ENCODE data around the gene NDUFS2.

NDUFS2 gene

DNA sequence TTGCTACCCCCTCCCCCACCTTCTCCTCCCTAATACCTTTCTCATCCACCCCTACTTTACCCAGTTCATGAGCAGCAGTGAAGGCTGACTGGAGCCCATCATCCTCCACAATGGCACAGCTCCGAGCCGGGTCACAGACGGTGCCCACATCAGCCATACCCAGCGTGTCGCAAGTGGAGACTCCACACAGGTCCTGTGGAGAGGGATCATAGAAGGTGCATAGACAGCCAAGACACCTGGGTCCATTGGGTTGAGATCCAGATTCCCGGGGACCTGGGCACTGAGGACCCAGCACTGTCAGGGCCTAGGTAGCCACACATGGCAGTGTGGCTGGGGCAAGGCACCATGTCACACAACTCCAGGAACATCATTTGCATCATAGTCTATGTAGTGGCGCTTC, 6.1 kb upstream of the NDUFS2 start:
- no peak for DNase-seq (ENCODE audit: low read depth)

DNA sequence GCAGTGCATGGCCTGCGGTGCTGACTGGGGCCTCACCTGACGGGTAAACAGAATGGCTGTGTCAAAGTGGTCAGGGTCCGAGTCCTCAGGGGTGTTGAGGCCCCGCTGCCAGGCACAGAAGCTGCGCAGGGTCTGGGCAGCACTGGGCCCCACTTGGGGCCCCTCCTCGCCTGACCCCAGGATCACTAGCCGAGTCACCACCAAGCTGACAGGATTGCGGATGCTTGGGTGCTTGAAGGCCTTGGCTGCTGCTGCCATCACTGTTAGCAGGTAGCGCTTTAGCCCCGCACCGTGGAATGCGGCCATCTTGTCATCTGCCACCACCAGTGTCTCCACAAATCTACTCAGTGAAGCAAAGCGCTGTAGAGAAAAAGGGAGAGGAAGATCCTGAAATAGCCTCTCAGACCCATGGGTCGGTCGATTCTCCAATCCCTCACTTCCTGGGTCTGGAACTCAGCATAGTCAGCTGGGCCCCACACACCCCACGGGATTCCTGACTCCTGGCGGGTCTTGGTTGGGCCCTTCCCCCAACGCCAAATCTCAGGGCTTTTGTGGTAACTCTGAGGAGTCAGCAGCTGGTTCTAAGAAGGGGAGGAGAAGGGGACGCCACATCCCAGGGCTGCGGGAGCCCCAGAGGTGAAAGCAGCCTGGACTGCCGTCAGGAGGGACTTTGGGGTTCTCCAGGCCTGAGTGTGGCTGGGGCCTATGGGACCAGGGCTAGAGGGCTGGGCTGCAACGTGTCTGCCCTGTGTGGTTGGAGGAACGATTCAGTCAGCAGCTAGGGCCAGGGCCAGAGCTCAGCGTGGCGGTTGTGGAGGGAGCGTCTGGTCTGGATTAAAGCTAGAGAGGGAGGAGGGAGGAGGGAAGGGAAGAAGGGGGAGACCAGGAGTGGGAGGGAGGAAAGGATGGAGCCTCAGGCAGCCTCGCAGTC, 5.4 kb upstream of the NDUFS2 start:
- DNase-seq (ENCODE audit: low read depth), result no peak

DNA sequence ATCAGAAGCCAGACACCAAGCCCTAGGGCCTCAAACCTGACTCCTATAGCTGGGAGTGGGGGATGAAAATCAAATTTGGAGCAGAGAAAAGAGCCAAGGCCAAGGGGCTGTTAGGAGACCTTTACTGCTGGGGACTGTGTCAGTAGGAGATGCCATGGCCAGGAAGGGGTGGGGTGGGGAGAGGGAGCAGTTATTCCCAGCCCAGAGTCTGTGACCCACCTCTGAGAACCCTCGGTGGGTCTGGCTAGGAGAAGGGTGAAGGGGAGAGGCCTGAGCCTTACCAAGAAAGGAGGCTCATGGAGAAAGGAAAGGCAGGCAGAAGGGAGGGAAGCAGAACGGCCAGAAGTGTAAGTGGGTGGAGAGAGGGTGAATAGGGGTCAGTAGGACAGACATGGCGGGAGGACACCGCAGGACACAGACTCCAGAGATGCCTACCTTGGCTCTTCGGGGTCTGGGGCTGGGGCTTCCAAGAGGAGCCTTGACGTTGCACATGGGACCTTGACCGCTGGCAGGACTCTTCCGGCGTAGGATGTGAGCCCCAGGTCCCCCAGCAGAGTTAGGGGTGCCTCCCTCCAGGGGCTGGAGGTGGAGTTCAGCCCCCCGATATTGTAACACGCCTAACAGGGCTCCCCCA, 4.5 kb upstream of the NDUFS2 start:
- no peak for DNase-seq (ENCODE audit: low read depth)

DNA sequence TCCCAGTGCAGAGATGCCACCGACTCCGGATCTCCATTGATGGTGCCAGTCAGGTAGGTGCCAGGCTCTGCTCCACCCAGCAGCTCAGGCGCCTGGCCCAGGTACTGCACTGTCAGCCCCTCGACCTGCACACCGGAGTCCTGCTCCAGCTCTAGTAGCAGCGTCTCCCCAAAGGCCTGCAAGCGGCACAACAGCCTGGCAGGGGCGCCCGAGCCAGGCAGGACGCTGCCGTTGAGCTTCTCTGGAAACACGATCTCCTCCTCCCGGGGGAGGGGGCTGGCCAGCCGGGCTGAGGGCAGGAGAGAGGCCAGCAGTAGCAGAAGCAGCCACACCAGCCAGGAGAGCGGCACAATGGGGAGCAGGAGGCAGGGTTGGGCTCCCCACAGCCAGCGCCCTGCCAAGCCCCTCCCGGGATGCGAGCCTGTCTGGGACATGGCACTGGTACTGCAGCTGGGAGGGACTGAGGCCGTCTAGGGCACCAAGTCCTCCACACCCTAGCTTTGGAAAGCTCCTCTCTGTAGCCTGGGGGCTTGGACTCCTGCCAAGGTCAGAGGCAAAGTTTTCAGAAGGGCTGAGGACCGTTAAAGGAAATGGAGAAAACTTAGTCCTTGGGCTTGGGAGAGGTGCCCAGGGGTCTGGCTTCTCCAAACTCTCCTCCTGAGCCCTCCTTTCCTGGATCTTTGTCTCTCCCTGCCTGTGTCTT, 3.8 kb upstream of the NDUFS2 start:
- DNase-seq (ENCODE audit: low read depth), result no peak

DNA sequence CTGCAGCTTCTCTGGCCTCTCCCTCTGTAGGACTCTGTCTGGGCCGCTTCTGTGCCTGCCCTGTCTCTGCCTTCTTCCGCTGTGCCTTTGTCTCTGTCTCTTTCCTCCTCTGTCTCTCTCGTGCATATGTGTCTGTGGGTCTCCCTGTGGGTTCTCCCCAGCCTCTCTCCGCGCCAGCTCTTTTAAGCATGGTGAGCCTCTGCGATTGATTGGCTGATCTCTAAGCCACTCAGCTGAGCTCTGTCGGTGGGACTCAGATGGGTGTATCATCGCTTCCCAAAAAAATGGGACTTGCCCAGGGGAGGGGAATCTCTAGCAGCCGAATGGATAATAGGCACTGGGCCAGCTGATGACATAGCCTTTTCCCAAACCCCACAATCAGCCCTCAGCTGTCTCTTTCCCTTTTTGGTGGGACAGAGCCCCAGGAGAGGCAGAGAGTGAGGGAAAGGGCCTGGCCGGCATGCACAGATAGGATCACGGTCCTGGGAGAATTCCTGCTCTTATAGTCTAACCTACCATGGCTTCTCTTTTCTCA, 3.2 kb upstream of the NDUFS2 start, which contains the start of gene ADAMTS4:
ADAMTS4 (minus strand) TSS at position 158 of the 535 bp plus-strand sequence. CDS start 427 bp downstream, outside the sequence.
- DNase-seq (ENCODE audit: low read depth), result no peak

DNA sequence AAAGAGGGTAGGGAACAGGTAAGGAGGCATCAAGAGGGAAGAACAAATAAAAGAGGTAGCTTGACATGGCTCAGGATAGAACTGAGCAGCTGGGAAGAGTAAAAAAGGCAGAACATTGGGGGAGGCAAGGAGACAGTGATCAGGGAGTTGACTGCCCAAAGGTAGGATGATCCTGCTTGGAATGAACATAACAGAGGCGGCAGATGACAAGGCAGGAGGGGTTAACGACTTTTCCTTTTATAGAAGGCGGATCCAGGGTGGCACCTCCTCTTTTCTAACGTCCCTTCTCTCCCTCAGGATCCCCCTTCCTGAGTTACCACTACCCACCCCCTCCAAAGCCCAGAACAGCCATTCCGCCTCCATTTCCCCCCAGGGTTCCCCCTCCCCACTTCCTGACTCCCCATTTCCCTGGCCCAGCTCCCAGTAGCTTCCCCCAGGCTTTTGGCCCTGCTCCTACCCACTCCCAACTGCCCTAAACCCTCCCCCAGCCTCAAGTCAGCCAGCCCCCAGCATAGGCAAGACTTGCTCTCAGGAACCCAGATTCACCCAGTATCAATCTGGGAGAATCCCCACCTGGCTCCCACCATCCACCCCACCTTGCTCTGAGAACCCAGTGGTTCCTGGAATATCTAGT, 2.5 kb upstream of the NDUFS2 start:
- DNase-seq (ENCODE audit: low read depth), result no peak

DNA sequence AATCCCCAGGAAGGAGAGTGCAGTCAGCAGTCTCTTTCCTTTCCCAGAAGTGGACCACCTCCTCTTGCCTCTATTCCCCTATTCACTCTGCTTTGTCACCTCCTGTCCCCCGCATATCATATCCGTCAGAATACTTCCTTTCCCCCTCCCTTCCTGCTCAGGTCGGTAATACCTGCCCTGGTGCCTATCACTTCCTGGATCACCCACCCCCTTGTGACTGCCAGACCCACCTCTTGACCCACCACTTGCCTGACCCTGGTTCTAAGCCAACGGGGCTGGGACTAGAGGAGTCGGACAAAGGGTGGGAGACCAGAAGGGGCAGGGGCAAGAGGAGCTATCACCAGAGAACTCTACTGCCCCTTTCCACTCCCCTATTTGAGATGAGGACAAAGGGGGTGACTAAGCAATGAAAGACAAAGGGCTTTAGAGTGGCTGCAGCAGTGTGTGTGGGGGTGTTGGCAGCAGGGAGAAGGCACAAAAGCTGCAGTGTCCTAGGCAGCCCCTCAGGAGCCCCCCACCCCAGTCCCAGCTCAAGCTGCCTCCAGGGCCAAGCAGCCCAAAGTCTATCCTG, 1.7 kb upstream of the NDUFS2 start:
- DNase-seq (ENCODE audit: low read depth), result no peak

DNA sequence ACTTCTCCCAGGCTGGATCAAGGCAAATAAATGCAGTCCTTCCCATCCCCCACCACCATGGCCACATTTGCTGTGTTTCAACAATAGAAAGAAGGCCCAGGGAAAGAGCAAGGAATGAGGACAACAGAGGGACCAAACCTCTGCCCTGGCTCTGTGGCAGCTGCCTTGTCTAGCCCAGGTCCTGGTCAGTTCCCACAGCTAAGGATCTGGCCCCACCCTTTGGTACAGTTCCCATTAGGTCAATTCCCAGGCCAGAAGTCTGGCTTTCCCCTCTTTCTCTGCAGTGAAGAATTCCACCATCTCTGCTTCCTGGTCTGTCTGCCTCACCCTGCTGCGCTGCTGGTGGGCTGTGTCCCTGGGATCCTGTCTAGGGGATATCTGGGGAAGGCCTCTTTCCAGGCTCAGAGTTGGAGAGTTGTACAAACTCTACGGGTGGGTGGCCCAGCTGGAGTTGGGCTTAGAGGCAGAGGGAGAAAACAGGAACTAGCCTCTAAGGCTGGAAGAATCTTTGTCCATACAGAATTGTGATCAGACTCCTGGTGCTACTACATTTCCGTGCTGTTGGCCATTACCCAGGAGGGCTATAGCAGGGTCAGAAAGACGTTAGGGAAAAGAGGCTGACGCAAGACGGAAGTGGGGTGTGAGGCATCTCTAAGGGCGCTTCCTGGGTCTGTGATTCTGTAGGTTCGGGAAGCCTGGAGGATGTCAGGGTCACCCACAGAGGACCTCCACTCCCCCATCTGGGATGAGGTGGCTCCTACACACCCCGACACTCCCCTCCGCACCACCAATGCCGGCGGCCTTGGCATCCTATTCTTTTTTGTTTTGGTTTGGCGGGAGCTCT, 953 bp upstream of the NDUFS2 start:
- DNase-seq (ENCODE audit: low read depth), result no peak

DNA sequence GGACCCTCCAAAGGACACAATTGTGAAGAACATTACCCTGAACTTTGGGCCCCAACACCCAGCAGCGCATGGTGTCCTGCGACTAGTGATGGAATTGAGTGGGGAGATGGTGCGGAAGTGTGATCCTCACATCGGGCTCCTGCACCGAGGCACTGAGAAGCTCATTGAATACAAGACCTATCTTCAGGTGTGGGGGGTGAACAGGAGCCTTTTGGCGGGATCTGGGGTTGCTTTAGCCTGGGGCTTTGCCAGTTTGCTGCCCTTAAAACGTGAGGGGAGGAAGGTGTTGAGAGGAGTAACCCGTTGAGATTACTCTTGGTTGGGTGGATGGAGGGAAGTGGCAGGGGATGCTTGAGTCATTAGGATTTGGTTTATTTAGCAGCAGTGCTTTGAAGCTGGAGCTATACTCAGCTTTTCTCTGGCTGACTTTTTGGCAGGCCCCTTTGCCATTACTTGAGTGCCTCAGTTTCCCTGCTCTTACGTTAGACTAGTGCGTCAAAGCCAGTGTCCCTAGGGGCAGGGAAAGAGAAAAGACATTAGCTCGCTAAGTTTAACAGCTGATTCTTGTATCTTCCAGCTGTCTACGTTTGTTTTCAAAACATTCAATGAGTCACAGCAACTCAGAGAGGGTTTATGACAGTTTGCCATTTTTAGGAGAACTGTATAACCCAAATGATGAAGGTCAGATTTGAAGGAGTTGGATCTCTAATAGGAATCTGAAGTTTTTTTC, 4.4 kb downstream of the NDUFS2 start:
- DNase-seq (ENCODE audit: low read depth), result no peak

DNA sequence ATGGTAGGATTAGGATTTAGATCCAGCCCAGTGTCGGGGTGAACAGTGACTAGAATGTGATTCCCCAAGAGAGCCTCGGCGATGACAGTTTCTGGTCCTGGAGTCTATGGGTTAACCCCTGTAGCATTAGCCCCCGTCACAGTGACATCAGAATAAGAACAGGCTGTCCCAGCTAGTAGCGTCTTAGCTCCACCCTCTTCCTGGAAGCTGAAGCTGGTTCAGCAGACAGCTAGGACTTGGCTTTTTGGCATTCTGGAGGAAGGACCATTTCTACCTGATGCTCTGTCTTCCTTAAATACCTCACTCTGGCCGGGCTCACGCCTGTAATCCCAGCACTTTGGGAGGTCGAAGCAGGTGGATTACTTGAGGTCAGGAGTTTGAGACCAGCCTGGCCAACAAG, 5.0 kb downstream of the NDUFS2 start:
- DNase-seq (ENCODE audit: low read depth), result no peak

DNA sequence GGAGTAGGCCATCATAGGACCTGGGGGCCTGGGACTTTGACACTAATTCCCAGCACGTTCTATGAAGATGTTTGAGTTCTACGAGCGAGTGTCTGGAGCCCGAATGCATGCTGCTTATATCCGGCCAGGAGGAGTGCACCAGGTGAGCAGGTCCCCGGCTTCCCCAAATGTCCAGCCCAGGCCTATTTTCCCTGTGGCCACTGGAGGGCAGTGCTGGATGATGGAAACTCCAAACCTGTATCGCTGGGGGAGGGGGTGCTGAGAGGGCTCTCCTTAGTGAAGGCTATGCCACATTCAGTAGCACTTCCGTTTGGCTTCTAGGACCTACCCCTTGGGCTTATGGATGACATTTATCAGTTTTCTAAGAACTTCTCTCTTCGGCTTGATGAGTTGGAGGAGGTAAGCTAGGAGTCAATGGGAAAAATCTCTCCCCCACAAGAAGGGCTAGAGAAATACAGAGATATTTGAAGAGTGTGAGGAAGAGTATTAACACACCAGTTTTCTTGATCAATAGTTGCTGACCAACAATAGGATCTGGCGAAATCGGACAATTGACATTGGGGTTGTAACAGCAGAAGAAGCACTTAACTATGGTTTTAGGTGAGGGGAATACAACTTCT, 7.7 kb downstream of the NDUFS2 start:
- DNase-seq (ENCODE audit: low read depth), result no peak

DNA sequence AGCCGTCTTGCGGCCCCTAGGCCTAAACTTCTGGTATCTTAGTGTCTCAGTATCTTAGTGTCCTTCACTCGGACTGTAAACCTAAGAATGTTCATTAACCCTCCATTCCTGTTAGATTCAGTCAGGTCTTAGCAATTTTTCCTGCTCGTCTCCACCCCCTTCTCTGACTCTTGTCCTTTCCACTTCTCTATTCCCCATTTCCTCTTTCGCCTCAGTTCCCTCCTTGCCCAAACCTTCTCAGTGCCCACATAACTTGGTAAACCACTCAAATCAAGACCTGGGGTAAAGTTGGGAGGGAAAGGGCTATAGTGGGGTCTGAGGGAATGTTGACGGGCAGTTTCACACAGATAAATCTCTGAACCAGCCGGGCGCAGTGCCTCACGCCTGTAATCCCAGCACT, 12.2 kb downstream of the NDUFS2 start:
- DNase-seq (ENCODE audit: low read depth), result no peak

DNA sequence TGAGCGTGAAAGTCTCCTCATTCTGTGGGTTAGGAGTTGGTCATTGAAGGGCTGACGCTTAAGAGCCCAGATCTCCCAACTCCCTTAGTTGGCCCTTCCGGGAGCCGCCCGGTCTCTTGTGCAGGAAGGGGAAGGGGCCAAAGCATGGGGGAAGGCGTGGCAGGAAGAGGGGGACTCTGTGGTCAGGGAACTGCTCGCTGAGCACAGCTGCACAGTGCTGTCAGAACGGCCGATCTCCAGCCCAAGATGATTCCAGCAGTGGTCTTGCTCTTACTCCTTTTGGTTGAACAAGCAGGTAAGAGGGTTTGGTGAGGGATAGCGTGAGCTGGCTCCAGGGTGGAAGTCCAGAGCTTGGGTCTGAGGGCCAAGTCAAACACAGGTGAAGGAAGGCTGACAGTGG, 12.9 kb downstream of the NDUFS2 start, which contains the start of gene FCER1G:
FCER1G (plus strand) TSS at position 220 of the 400 bp plus-strand sequence; CDS start at position 247, 27 bp downstream.
- DNase-seq (ENCODE audit: low read depth), result no peak

DNA sequence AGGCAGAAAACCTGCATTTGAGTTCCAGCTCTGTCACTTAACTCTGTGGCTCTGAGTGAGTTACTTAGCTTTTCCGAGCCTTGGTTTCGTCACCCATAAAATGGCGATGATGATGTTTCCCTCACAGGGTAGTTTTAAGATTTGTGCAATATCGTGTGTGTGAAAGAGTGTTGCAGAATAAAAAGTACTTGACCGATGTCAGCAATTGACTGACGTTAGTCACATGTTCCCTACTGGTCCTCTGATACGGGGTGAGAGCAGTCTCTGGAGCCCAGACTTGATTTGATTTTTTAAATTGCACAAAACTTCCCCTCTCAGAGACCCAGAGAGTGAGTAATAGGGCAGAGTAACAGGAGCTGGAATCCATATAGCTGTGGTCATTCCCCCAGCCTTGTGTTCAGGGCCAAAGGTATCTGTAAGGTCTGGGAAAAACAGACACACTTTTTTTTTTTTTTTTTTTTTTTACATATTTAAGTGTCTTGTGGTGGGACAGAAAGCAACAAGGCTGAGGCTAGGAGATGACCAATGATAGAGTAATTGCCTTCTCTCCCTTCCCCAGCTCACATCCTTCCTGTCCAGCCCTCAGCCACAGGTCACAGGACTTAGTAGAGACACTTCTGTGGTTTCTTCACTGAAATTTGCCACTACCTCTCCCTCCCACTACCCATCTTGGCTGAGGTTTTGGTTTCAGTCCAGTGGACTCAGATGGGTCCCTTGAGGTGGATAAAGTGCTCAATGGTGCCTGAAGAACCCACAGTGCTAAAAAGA, 15.0 kb downstream of the NDUFS2 start:
- no peak for DNase-seq (ENCODE audit: low read depth)

DNA sequence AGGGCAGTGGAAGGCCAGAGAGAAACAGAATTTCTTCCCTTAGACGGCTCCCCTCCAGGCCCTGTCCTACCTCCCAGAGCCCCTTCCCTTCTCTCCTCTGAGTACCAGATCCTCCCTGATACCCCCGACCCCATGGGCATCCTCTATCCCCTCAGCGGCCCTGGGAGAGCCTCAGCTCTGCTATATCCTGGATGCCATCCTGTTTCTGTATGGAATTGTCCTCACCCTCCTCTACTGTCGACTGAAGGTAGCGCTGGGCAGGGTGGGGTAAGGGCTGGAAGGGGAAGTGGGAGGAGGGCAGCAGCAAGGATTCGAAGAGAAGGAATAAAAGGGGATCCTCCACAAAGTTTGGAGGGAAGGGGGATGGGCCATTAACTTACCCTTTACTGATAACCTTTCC, 15.7 kb downstream of the NDUFS2 start:
- no peak for DNase-seq (ENCODE audit: low read depth)

DNA sequence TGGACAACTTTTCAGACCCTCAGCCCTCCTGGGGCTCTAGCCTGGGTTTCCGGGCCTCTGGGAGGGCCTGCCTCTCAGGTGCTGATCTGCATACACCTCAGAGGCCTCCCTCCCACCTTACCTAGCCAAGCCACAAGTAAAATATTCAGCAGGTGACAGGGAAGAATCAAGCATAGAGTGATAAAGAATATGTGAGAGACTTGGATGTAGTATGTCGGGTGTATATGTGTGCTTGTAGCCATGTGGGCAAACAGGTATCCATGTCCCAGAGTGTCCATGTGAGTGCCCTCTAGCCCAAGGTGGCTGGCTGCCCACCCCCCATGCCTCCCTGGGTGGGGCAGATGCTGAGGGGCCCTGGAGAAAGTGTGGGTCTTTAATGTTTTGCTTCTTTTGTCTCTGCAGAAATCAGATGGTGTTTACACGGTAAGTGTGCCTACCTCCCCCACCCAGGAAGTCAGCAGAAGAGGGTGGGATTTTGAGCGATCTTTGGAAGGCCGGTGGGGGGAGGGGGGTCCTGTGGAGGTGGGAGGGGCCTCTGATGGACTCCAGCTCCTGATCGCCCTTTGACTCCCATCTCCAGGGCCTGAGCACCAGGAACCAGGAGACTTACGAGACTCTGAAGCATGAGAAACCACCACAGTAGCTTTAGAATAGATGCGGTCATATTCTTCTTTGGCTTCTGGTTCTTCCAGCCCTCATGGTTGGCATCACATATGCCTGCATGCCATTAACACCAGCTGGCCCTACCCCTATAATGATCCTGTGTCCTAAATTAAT, 16.3 kb downstream of the NDUFS2 start:
- no peak for DNase-seq (ENCODE audit: low read depth)

DNA sequence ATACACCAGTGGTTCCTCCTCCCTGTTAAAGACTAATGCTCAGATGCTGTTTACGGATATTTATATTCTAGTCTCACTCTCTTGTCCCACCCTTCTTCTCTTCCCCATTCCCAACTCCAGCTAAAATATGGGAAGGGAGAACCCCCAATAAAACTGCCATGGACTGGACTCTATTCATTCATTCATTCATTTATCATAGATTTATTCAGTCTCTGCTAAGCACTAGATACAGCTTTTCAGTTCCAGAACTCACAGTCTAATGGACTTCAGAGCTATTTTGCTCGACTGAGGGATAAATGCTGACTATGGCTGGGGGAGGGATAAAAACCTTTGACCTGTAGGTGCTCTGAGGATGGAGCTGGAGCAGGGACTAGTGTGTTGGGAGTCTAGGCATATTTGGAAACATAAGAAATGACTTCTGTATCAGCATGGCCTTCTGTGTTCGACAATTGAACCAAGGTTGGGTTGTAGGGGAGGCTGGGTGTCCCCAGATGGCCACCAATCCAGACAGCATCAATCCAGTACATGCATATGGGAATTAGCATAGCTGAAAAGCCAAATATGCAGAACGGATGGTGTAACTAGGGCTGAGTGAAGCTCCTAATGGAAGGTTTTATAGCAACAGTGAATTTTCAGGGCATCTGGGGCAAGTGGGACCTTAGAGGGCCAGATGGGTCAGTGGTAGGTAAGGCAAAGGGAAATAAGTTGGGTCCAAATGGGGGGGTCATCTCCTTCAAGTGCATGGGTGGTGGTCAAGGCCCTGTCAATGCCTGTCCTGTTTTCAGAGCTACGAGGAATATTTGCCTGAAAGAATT, 17.1 kb downstream of the NDUFS2 start:
- no peak for DNase-seq (ENCODE audit: low read depth)
